BJ (cell line): Measurements from ENCODE around the gene ZNF181. TPM values are rescaled to one million over a fixed set of nuclear protein-coding genes. Genes with fewer than 3 reads are reported as not detected.

Experiments
- CTCF ChIA-PET: fragments of 350-600 bp; formaldehyde crosslinking; extraction: SDS; loops from one replicate; lab custom pipeline; 2021; ENCODE audit warnings: antibody characterized with exemption, inconsistent platforms; lab: Yijun Ruan, JAX
- POLR2A ChIA-PET: fragments of 300-600 bp; sonication (Branson Sonifier 250); formaldehyde crosslinking; extraction: SDS; loops from one replicate; lab custom pipeline; 2021; ENCODE audit warnings: antibody characterized with exemption; lab: Charles Lee
- DNase-seq: peaks from one replicate; pipeline ENCODE4 v3.0.0-alpha.2; 2011; ENCODE audit warnings: low read depth
- H3K27me3 ChIP-seq: 2 replicates; pipeline ENCODE4 v1.6.0; 2011; ENCODE audit warnings: low read length; ENCODE audit not compliant: control insufficient read depth, insufficient read depth
- H3K36me3 ChIP-seq: 2 replicates; pipeline ENCODE4 v1.5.1; 2011; ENCODE audit warnings: low read length; ENCODE audit not compliant: control insufficient read depth, insufficient read depth
- H3K4me3 ChIP-seq: 2 replicates; pipeline ENCODE4 v1.5.1; 2011; ENCODE audit warnings: low read depth, mild to moderate bottlenecking, control low read depth, low read length
- CTCF ChIP-seq: IDR thresholded peaks from 2 replicates; pipeline ENCODE4 v1.5.1; 2011; ENCODE audit warnings: low read depth, mild to moderate bottlenecking, control low read depth, inconsistent platforms, low read length, moderate library complexity; ENCODE audit not compliant: insufficient read depth
- polyA plus RNA-seq: library from polyadenylated mRNA; depleted of rRNA; stranded (reverse); fragments of >200 nt; gene quantifications from 2 replicates; pipeline ENCODE4 v1.2.3, GENCODE V29; 2011

ZNF181 gene
- polyA plus RNA-seq, 1 experiment, result 3.2 TPM

DNA sequence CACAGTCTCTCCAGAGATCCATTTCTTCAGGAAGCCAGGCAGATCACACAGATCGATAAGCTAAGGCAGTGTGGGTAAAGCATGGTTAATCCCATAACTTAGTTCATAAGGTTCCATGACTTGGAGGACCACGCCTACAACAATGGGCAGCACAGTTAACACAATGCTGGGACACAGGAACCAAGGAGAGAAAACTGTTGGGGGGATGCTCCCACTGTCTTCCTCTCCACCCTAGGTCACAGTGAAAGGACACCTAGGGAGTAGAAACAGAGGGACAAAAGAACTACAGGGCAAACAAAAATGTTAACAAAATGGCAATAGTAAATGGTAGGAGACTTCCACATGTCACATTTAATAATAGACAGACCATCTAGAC lies 20.8 kb upstream of the ZNF181 start:
- Histone ChIP-seq H3K4me3 (no peak overlapping the region), H3K27me3 (no peaks in the 10 kb centered on the region), H3K36me3 (no peaks in the 10 kb centered on the region)
- no peak for TF ChIP-seq CTCF
- no peak for DNase-seq
- CTCF ChIA-PET, result interaction anchor here (0.6 to 5.8 kb wide), 8 partner anchors 8 to 237 kb away, joined by 3 to 69 read pairs (median 4); no protein-coding TSS in a partner anchor
- POLR2A ChIA-PET, result no interaction called here

DNA sequence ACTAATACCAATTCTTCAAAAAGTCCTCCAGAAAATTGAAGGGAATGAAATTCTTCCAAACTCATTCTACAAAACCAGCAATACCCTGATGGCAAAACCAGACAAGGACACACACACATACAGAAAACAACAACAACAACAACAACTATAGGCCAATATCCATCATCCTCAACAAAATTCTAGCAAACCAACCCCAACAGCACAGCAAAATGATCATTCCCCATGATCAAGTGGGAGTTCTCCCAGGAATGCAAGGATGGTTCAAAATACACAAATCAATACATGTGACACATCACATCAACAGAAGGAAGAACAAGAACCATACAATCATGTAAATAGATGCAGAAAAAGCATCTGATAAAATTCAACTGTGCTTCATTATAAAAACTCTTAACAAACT lies 18.7 kb upstream of the ZNF181 start:
- DNase-seq, result no peak
- ChIA-PET CTCF (no interaction called here), POLR2A (no interaction called here)
- TF ChIP-seq CTCF, result no peak
- Histone ChIP-seq H3K27me3 (no peaks in the 10 kb centered on the region), H3K4me3 (no peak overlapping the region), H3K36me3 (no peaks in the 10 kb centered on the region)

GRCh38 chr19:34722353-34722752 lies 11.7 kb upstream of the ZNF181 start:
- DNase-seq, result no peak
- POLR2A ChIA-PET, result no interaction called here
- CTCF ChIA-PET, result no interaction called here
- no peaks in the 10 kb centered on the region for H3K36me3 ChIP-seq
- TF ChIP-seq CTCF, result no peak
- no peaks in the 10 kb centered on the region for H3K27me3 ChIP-seq
- no peak overlapping the region for H3K4me3 ChIP-seq

DNA sequence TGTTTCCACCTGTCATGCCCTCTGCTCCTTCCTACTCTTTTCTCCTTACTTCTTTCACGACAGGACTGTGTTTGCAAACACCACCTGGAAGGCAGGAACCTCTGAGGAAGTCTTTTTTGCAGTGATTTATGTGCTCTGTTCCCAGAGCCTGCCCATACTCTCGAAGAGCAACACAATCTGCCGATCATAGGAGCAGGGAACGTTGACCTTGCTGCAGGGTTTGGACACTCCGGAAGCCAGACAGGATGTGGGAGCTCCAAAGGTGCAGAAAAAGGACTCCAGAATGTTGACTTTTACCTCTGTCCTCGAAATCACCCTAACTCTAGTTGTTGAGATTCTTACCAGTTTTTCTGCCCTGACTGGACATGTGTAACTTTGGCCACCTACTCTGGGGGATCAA lies 8.6 kb upstream of the ZNF181 start:
- ChIA-PET CTCF (interaction anchor here (1.0 kb wide), 1 partner anchor 13 kb away, joined by 3 read pairs; no protein-coding TSS in a partner anchor), POLR2A (no interaction called here)
- H3K27me3 ChIP-seq, result peaks cover 1% of the 10 kb centered on the region; the same call in 1 of the 2 replicates
- TF ChIP-seq CTCF, result no peak
- no peak overlapping the region for H3K4me3 ChIP-seq
- no peaks in the 10 kb centered on the region for H3K36me3 ChIP-seq
- DNase-seq, result no peak

DNA sequence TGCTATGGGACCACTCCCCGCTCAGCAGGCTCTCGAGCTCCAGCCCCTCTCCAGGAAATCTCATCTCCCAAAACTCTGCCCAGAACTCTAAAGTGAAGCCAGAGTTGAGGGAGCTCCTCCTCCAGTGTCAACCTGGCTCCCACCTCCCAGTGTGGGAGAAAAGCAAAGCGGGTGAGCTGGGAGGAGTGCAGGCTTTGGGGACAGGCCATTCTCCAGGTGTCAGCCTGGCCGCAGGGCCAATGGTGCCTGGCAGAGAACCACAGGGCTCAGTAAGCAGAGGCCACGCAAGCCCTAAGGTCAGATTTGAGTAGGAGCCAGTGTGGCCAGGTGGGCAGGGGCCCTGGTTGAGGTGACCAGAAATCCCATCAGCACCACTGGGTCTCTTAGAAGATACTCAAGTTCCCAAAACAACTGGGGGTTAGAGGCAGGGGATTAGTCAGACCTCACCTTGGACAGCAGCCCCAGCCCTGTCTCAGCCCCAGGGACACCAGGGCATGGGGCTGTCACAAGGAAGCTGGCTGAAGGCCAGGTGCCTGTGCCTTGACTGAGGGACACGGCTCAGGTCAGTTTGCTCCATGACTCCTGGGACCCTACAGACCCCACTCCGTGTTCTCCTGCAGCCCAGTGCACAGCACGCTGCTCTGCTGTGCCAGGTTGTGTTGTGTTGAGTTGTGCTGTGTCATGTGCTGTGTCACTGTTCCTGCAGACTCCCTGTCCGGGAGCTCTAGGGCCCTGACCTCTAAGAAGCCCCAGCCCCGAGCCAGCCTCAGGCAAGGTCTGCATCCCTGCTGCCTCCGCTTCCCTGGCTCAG lies 2.8 kb upstream of the ZNF181 start:
- no peak for TF ChIP-seq CTCF
- Histone ChIP-seq H3K27me3 (peaks cover 1% of the 10 kb centered on the region; the same call in 1 of the 2 replicates), H3K4me3 (no peak overlapping the region), H3K36me3 (peaks cover 2% of the 10 kb centered on the region; the same call in 1 of the 2 replicates)
- no peak for DNase-seq
- CTCF ChIA-PET, result no interaction called here
- POLR2A ChIA-PET, result no interaction called here
